ENCODE data around the gene MRI1.

DNA sequence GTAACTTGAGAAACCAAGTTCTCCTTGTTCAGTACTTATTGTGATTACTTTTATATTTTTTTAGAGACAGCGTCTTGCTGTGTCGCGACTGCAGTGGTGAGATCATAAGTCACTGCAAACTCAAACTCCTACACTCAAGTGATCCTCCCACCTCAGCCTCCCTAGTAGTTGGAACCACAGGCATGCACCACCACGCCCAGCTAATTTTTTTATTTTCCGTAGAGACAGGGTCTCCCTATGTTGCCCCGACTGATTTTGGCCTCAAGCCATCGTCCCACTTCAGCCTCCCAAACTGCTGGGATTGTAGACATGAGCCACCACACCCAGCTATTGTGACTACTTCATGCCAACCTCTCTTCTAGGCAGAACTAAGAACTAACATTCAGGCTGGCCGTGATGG lies 18.2 kb downstream of the MRI1 start:
- TF ChIP-seq, protein P1, sequence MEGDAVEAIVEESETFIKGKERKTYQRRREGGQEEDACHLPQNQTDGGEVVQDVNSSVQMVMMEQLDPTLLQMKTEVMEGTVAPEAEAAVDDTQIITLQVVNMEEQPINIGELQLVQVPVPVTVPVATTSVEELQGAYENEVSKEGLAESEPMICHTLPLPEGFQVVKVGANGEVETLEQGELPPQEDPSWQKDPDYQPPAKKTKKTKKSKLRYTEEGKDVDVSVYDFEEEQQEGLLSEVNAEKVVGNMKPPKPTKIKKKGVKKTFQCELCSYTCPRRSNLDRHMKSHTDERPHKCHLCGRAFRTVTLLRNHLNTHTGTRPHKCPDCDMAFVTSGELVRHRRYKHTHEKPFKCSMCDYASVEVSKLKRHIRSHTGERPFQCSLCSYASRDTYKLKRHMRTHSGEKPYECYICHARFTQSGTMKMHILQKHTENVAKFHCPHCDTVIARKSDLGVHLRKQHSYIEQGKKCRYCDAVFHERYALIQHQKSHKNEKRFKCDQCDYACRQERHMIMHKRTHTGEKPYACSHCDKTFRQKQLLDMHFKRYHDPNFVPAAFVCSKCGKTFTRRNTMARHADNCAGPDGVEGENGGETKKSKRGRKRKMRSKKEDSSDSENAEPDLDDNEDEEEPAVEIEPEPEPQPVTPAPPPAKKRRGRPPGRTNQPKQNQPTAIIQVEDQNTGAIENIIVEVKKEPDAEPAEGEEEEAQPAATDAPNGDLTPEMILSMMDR (IDR thresholded peaks at IDR 0.05; ENCODE audit: low read depth, low read length) = no peak
- no peak for TF ChIP-seq EZH2phosphoT487 (IDR thresholded peaks at IDR 0.05; ENCODE audit: low read depth)
